HG03521 (cell line): ENCODE results near the gene RPL36A.
A peak's percentile ranks its signal among the peaks of the same experiment; 100 is the strongest.

ENCODE experiments used
- ATAC-seq: cut with Tn5 transposase; IDR thresholded peaks from one replicate; pipeline ENCODE4 v1.9.1; 2021; ENCODE audit warnings: mild to moderate bottlenecking, moderate library complexity; ENCODE audit not compliant: unreplicated experiment

The RPL36A gene

GRCh38 chrX:101390664-101391525 lies at the start of gene RPL36A:
RPL36A (plus strand) TSS chrX:101391011; CDS start chrX:101391044, 33 bp downstream.
- ATAC-seq = peak; percentile 76

GRCh38 chrX:101347859-101348451 lies 42.9 kb upstream of the RPL36A start:
- ATAC-seq = peak; percentile 19

- peak; percentile 99 for ATAC-seq
Observed at GRCh38 chrX:101348452-101349192, 42.2 kb upstream of the RPL36A start, which contains the start of gene TIMM8A. TIMM8A (minus strand) TSS chrX:101348742; CDS start chrX:101348664, 78 bp downstream.

GRCh38 chrX:101349193-101349562 lies 41.6 kb upstream of the RPL36A start:
- ATAC-seq = no peak

GRCh38 chrX:101357166-101357795 lies 33.5 kb upstream of the RPL36A start:
- ATAC-seq = no peak

- no peak for ATAC-seq
Observed at GRCh38 chrX:101359966-101360365, 30.8 kb upstream of the RPL36A start.

GRCh38 chrX:101360390-101360789 lies 30.4 kb upstream of the RPL36A start:
- ATAC-seq = no peak

- no peak for ATAC-seq
Observed at GRCh38 chrX:101362116-101362515, 28.7 kb upstream of the RPL36A start.

- ATAC-seq = no peak
Observed at GRCh38 chrX:101362757-101363156, 28.1 kb upstream of the RPL36A start.

- no peak for ATAC-seq
Observed at GRCh38 chrX:101365301-101365795, 25.5 kb upstream of the RPL36A start.

GRCh38 chrX:101368800-101369199 lies 22.0 kb upstream of the RPL36A start:
- ATAC-seq = no peak

GRCh38 chrX:101369687-101370086 lies 21.1 kb upstream of the RPL36A start:
- ATAC-seq = no peak

- ATAC-seq = no peak
Observed at GRCh38 chrX:101370888-101371504, 19.8 kb upstream of the RPL36A start.

- no peak for ATAC-seq
Observed at GRCh38 chrX:101377547-101377946, 13.3 kb upstream of the RPL36A start.

GRCh38 chrX:101383679-101384205 lies 7.1 kb upstream of the RPL36A start:
- peak; percentile 64 for ATAC-seq

GRCh38 chrX:101385026-101385684 lies 5.7 kb upstream of the RPL36A start:
- no peak for ATAC-seq

GRCh38 chrX:101385795-101386541 lies 4.8 kb upstream of the RPL36A start, which contains the start of gene BTK:
BTK (minus strand) TSS chrX:101386191; CDS start chrX:101375284, 10,907 bp downstream.
- ATAC-seq = peak; percentile 68

- no peak for ATAC-seq
Observed at GRCh38 chrX:101386542-101386885, 4.3 kb upstream of the RPL36A start.

GRCh38 chrX:101388604-101389003 lies 2.2 kb upstream of the RPL36A start:
- ATAC-seq = no peak
